IMR-90 (cell line): Measurements from ENCODE around the gene PIEZO1. TPM values are rescaled to one million over a fixed set of nuclear protein-coding genes. Genes with fewer than 3 reads are reported as not detected.

Source experiments
- ATAC-seq: fragments of 200-7000 bp; cut with Tn5 transposase; 2 replicates; pipeline ENCODE4 v1.9.1; 2020; ENCODE audit warnings: low read depth, mild to moderate bottlenecking, moderate library complexity
- BruUV-seq: library from RNA; stranded (reverse); fragments of 400-500 nt; replicated peaks from 2 replicates; lab custom pipeline; 2021; lab: Mats Ljungman, UMichigan
- CTCF ChIA-PET: fragments of 300-600 bp; formaldehyde crosslinking; extraction: SDS; loops from one replicate; lab custom pipeline; 2021; ENCODE audit warnings: antibody characterized with exemption; lab: Yijun Ruan, JAX
- POLR2A ChIA-PET: fragments of 300-600 bp; sonication (Branson Sonifier 250); formaldehyde crosslinking; loops from one replicate; lab custom pipeline; 2022; ENCODE audit warnings: antibody characterized with exemption; ENCODE audit not compliant: unreplicated experiment; lab: Charles Lee
- DNase-seq: peaks from one replicate; pipeline ENCODE4 v3.0.0; 2013
- H2AFZ ChIP-seq: replicated peaks from 2 replicates; pipeline ENCODE3; 2013; ENCODE audit warnings: low read length, mild to moderate bottlenecking; ENCODE audit not compliant: poor library complexity
- H2AK5ac ChIP-seq: 2 replicates; pipeline ENCODE4 v1.6.1; 2013; ENCODE audit warnings: low read depth, low read length, inconsistent platforms
- H2AK9ac ChIP-seq: replicated peaks from 2 replicates; pipeline ENCODE3; 2013; ENCODE audit warnings: mild to moderate bottlenecking, low read depth, low read length, moderate library complexity; ENCODE audit not compliant: poor library complexity
- H2BK120ac ChIP-seq: 2 replicates; pipeline ENCODE4 v1.6.1; 2013; ENCODE audit warnings: low read depth, low read length, inconsistent platforms
- H2BK15ac ChIP-seq: 3 replicates; pipeline ENCODE4 v1.6.1; 2013; ENCODE audit warnings: low read depth, low read length, inconsistent platforms
- H2BK20ac ChIP-seq: 2 replicates; pipeline ENCODE4 v1.6.1; 2013; ENCODE audit warnings: low read depth, mild to moderate bottlenecking, inconsistent platforms, low read length, moderate library complexity
- H2BK5ac ChIP-seq: 2 replicates; pipeline ENCODE4 v1.6.1; 2013; ENCODE audit warnings: mild to moderate bottlenecking, low read depth, low read length, inconsistent platforms; ENCODE audit not compliant: poor library complexity, severe bottlenecking
- H3K14ac ChIP-seq: replicated peaks from 2 replicates; pipeline ENCODE4 v1.6.1; 2013; ENCODE audit warnings: low read depth, low read length, inconsistent platforms
- H3K18ac ChIP-seq: 2 replicates; pipeline ENCODE4 v1.6.1; 2013; ENCODE audit warnings: low read depth, low read length, control low read depth
- H3K23ac ChIP-seq: 2 replicates; pipeline ENCODE4 v1.6.1; 2013; ENCODE audit warnings: low read depth, low read length, inconsistent platforms
- H3K27ac ChIP-seq: 2 replicates; pipeline ENCODE4 v1.5.1; 2013; ENCODE audit warnings: mild to moderate bottlenecking, control low read depth, low read length; ENCODE audit not compliant: insufficient read depth
- H3K27me3 ChIP-seq: 2 replicates; pipeline ENCODE4 v1.6.1; 2013; ENCODE audit warnings: low read length; ENCODE audit not compliant: control insufficient read depth, insufficient read depth
- H3K36me3 ChIP-seq: 2 replicates; pipeline ENCODE4 v1.6.1; 2013; ENCODE audit warnings: low read length, mixed read lengths; ENCODE audit not compliant: control insufficient read depth, insufficient read depth
- H3K4ac ChIP-seq: 2 replicates; pipeline ENCODE4 v1.6.1; 2013; ENCODE audit warnings: low read depth, low read length, inconsistent platforms
- H3K4me1 ChIP-seq: 2 replicates; pipeline ENCODE4 v1.6.1; 2013; ENCODE audit warnings: low read length, mixed read lengths; ENCODE audit not compliant: control insufficient read depth, insufficient read depth
- H3K4me2 ChIP-seq: 2 replicates; pipeline ENCODE4 v1.6.1; 2013; ENCODE audit warnings: low read depth, mild to moderate bottlenecking, control low read depth, low read length, moderate library complexity
- H3K4me3 ChIP-seq: 2 replicates; pipeline ENCODE4 v1.5.1; 2013; ENCODE audit warnings: low read depth, mild to moderate bottlenecking, control low read depth, low read length, moderate library complexity; ENCODE audit not compliant: insufficient read depth
- H3K56ac ChIP-seq: 2 replicates; pipeline ENCODE4 v1.6.1; 2013; ENCODE audit warnings: low read length, inconsistent platforms; ENCODE audit not compliant: insufficient read depth; ENCODE audit errors: extremely low read depth
- H3K79me1 ChIP-seq, 2 experiments: 2 replicates each; pipeline ENCODE4 v1.6.1; 2013; ENCODE audit warnings: low read length in 2 of 2, inconsistent platforms in 1 of 2, low read depth in 1 of 2
- H3K9ac ChIP-seq: 2 replicates; pipeline ENCODE4 v1.6.1; 2013; ENCODE audit warnings: low read depth, low read length, control low read depth
- H3K9me1 ChIP-seq: 2 replicates; pipeline ENCODE4 v1.6.1; 2013; ENCODE audit warnings: low read length, inconsistent platforms; ENCODE audit not compliant: insufficient read depth
- H3K9me3 ChIP-seq: 2 replicates; pipeline ENCODE4 v1.6.1; 2013; ENCODE audit warnings: low read length; ENCODE audit not compliant: control insufficient read depth, insufficient read depth
- H4K20me1 ChIP-seq: 2 replicates; pipeline ENCODE4 v1.6.1; 2013; ENCODE audit warnings: low read length, inconsistent platforms; ENCODE audit not compliant: insufficient read depth
- H4K5ac ChIP-seq: 2 replicates; pipeline ENCODE4 v1.6.1; 2013; ENCODE audit warnings: mild to moderate bottlenecking, low read depth, low read length, control low read depth
- H4K8ac ChIP-seq, 2 experiments: 2 replicates each; pipeline ENCODE4 v1.6.1; 2013; ENCODE audit warnings: low read depth in 2 of 2, low read length in 2 of 2, control low read depth in 1 of 2, inconsistent platforms in 1 of 2
- H4K91ac ChIP-seq: 2 replicates; pipeline ENCODE4 v1.6.1; 2013; ENCODE audit warnings: low read depth, low read length, inconsistent platforms; ENCODE audit not compliant: insufficient read depth
- BHLHE40 ChIP-seq: fragments of 150-350 bp; IDR thresholded peaks from 2 replicates; pipeline ENCODE4 v1.6.1; 2016; ENCODE audit warnings: mild to moderate bottlenecking, low read depth, low read length
- CEBPB ChIP-seq: IDR thresholded peaks from 2 replicates; pipeline ENCODE4 v1.6.1; 2012; ENCODE audit warnings: low read depth, low read length, improper control_type of control experiment
- CHD1 ChIP-seq: IDR thresholded peaks from 2 replicates; pipeline ENCODE4 v1.6.1; 2012; ENCODE audit warnings: low read depth, low read length, improper control_type of control experiment
- CTCF ChIP-seq: conservative IDR thresholded peaks from 2 replicates; pipeline ENCODE4 v1.5.1; 2012; ENCODE audit warnings: mild to moderate bottlenecking, low read depth, low read length, improper control_type of control experiment
- FOS ChIP-seq: fragments of 150-350 bp; IDR thresholded peaks from 2 replicates; pipeline ENCODE4 v1.6.1; 2016; ENCODE audit warnings: low read depth, low read length
- MAFK ChIP-seq: IDR thresholded peaks from 2 replicates; pipeline ENCODE4 v1.6.1; 2012; ENCODE audit warnings: low read depth, low read length, improper control_type of control experiment
- MAZ ChIP-seq: IDR thresholded peaks from 2 replicates; pipeline ENCODE4 v1.6.1; 2012; ENCODE audit warnings: low read depth, mild to moderate bottlenecking, low read length, improper control_type of control experiment, moderate library complexity, borderline replicate concordance
- MXI1 ChIP-seq: IDR thresholded peaks from 2 replicates; pipeline ENCODE4 v1.6.1; 2012; ENCODE audit warnings: low read depth, mild to moderate bottlenecking, low read length, moderate library complexity, borderline replicate concordance
- NFE2L2 ChIP-seq: fragments of 150-350 bp; IDR thresholded peaks from 2 replicates; pipeline ENCODE4 v1.6.1; 2016; ENCODE audit warnings: low read depth, mild to moderate bottlenecking, low read length
- POLR2A ChIP-seq: IDR thresholded peaks from 2 replicates; pipeline ENCODE4 v1.6.1; 2012; ENCODE audit warnings: mild to moderate bottlenecking, low read depth, low read length
- RAD21 ChIP-seq: IDR thresholded peaks from 2 replicates; pipeline ENCODE4 v1.6.1; 2012; ENCODE audit warnings: low read length, improper control_type of control experiment
- RCOR1 ChIP-seq: IDR thresholded peaks from 2 replicates; pipeline ENCODE4 v1.6.1; 2012; ENCODE audit warnings: mild to moderate bottlenecking, low read length, improper control_type of control experiment; ENCODE audit not compliant: insufficient replicate concordance
- RFX5 ChIP-seq: IDR thresholded peaks from 2 replicates; pipeline ENCODE4 v1.8.0; 2012; ENCODE audit warnings: low read depth, mild to moderate bottlenecking, low read length, moderate library complexity
- WGBS, 2 experiments: methylation state at CpG; one replicate each; pipeline versions ENCODE4 v1.1.5 to v1.1.7; 2013; ENCODE audit warnings: missing lambda C conversion rate in 2 of 2; ENCODE audit not compliant: insufficient read length in 1 of 2; ENCODE audit errors: extremely low coverage in 2 of 2; 5-methylcytosine and 5-hydroxymethylcytosine counted together
- dilution Hi-C: fragments of 300-500 bp; cut with HindIII; formaldehyde crosslinking; loops from one replicate; pipeline ENCODE4 v1.14.3; 2018; ENCODE audit warnings: low sequenced_read_pairs; ENCODE audit not compliant: unreplicated experiment
- in situ Hi-C: fragments of 300-500 bp; cut with MboI; formaldehyde crosslinking; loops from 3 replicates; pipeline ENCODE4 v1.14.3; 2019; ENCODE audit warnings: low sequenced_read_pairs, inconsistent platforms, mixed read lengths
- intact Hi-C: fragments of 100-400 bp; cut with micrococcal nuclease; formaldehyde crosslinking; loops from 2 replicates; pipeline ENCODE4 v1.10.0; 2022
- polyA plus RNA-seq, 3 experiments: library from polyadenylated mRNA; depleted of rRNA; stranded (reverse); fragments of >200 nt; gene quantifications; 2 replicates each; pipeline ENCODE4 v1.2.3, GENCODE V29; 2012; ENCODE audit warnings: low replicate concordance in 1 of 3
- total RNA-seq: library from RNA; depleted of rRNA; stranded (reverse); fragments of >200 nt; gene quantifications from 2 replicates; pipeline ENCODE4 v1.2.3, GENCODE V29; 2012
- TF ChIP-seq, protein P1 (sequence below): fragments of 150-350 bp; IDR thresholded peaks from 2 replicates; pipeline ENCODE4 v1.6.1; 2017; ENCODE audit warnings: mild to moderate bottlenecking, antibody characterized with exemption, low read length, low read depth
- TF ChIP-seq, protein P2 (sequence below): fragments of 150-350 bp; IDR thresholded peaks from 2 replicates; pipeline ENCODE4 v1.6.1; 2016; ENCODE audit warnings: low read depth, mild to moderate bottlenecking, low read length, moderate library complexity, borderline replicate concordance

Gene PIEZO1
- total and polyA plus RNA-seq, 2 of the 4 experiments (the other 2 are of a cell fraction), result 36.2 to 372 TPM

DNA sequence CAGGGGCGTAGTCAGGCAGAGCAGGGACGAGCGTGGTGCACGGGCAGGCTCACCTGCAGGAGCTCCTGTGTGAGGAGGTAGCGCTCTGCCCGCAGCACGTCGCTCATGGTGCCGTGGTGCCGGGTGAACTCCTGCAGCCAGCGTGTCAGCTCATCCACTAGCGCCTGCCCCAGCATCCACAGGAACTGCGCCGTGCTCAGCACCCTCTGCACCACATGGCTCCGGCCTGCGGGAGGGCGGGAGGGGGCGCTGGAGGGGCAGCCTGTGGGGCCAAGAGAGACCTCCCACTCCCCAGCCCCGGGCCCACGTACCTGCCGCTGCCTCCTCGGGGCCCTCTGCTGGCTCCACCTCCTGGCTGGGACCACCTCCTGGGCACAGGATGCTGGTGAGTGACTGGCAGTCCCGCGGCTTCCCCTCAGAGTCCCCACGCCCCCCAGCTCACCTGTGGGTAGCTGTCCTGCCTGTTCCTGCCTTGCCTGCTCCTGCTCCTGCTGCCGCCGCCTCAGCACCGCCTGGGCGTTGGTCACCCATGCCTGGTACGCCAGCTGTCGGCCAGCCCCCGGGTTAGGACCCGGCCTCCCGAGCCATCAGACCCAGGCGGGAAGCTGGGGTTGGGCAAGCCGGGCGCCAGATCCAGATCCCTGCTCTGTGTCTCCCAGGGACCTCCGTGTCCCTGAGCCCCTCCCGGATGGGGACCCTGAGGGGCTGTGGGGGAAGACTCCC lies 62.1 kb downstream of the PIEZO1 start:
- no peak for DNase-seq

More for the DNA sequence above, 62.1 kb downstream of the PIEZO1 start:
- intact Hi-C loops (no loop called here), in situ Hi-C loops (no loop called here), dilution Hi-C loops (no loop called here)
- Histone ChIP-seq H4K8ac (no peak overlapping the region), H3K27me3 (no peaks in the 10 kb centered on the region), H3K79me1 (peaks cover 2 to 21% of the 10 kb centered on the region in 2 experiments; a peak in 3 of 4 replicates), H2AFZ (peak overlapping the region; percentile 8), H4K91ac (no peak overlapping the region), H3K23ac (no peak overlapping the region), H3K14ac (no peak overlapping the region), H2BK15ac (no peak overlapping the region), H2AK9ac (no peak overlapping the region), H2BK120ac (no peak overlapping the region), H2AK5ac (no peak overlapping the region), H3K4me1 (no peaks in the 10 kb centered on the region), H3K56ac (no peak overlapping the region), H3K36me3 (peaks cover 96% of the 10 kb centered on the region), H2BK5ac (no peak overlapping the region), H4K20me1 (peaks cover 11% of the 10 kb centered on the region), H3K4me2 (no peak overlapping the region), H3K27ac (no peak overlapping the region), H3K9me1 (no peaks in the 10 kb centered on the region), H3K9me3 (no peaks in the 10 kb centered on the region), H3K4me3 (no peak overlapping the region), H2BK20ac (no peak overlapping the region), H3K18ac (no peak overlapping the region), H3K9ac (no peak overlapping the region), H4K5ac (no peak overlapping the region), H3K4ac (no peak overlapping the region)
- POLR2A ChIA-PET, result no interaction called here
- WGBS, 2 experiments, result 95% methylated on average over 11 of the region's 39 CpGs; no CpG with 5 or more reads in 1 of the 2 experiments
- CTCF ChIA-PET, result interaction anchor here (0.7 kb wide), 1 partner anchor 15 kb away, joined by 3 read pairs; no protein-coding TSS in a partner anchor
- TF ChIP-seq RFX5, result no peak
- TF ChIP-seq FOS, result no peak
- TF ChIP-seq, protein P1, sequence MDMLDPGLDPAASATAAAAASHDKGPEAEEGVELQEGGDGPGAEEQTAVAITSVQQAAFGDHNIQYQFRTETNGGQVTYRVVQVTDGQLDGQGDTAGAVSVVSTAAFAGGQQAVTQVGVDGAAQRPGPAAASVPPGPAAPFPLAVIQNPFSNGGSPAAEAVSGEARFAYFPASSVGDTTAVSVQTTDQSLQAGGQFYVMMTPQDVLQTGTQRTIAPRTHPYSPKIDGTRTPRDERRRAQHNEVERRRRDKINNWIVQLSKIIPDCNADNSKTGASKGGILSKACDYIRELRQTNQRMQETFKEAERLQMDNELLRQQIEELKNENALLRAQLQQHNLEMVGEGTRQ, result no peak
- no peak for TF ChIP-seq POLR2A
- no peak for TF ChIP-seq RCOR1
- TF ChIP-seq CEBPB, result no peak
- TF ChIP-seq MAFK, result no peak
- no peak for TF ChIP-seq CTCF
- TF ChIP-seq, protein P2, sequence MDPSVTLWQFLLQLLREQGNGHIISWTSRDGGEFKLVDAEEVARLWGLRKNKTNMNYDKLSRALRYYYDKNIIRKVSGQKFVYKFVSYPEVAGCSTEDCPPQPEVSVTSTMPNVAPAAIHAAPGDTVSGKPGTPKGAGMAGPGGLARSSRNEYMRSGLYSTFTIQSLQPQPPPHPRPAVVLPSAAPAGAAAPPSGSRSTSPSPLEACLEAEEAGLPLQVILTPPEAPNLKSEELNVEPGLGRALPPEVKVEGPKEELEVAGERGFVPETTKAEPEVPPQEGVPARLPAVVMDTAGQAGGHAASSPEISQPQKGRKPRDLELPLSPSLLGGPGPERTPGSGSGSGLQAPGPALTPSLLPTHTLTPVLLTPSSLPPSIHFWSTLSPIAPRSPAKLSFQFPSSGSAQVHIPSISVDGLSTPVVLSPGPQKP, result no peak
- no peak for TF ChIP-seq BHLHE40
- no peak for TF ChIP-seq NFE2L2
- no peak for TF ChIP-seq MAZ
- no peak for TF ChIP-seq MXI1
- no peak for TF ChIP-seq CHD1
- no peak for TF ChIP-seq RAD21
- ATAC-seq, result no peak
- BruUV-seq, result no TSS peak
